Urinary bladder (tissue), 4 donors: ENCODE results near the gene EPHB1. TPM values are rescaled to one million over a fixed set of nuclear protein-coding genes. Genes with fewer than 3 reads are reported as not detected.
"Not testable (repeated sequence)": the region's sequence is repeated elsewhere in the genome, so short reads cannot be mapped to it uniquely, and the experiment has no call there.

Experiments
- DNase-seq: peaks from one replicate; pipeline ENCODE4 v3.0.0-alpha.2; 2015; ENCODE audit errors: extremely low spot score
- H3K27ac ChIP-seq: one replicate; pipeline ENCODE4 v1.5.1; 2013; ENCODE audit warnings: low read depth, mild to moderate bottlenecking, moderate library complexity
- H3K36me3 ChIP-seq: one replicate; pipeline ENCODE4 v1.6.1; 2013; ENCODE audit warnings: mild to moderate bottlenecking, moderate library complexity; ENCODE audit not compliant: insufficient read depth
- H3K4me1 ChIP-seq: one replicate; pipeline ENCODE4 v1.6.1; 2013; ENCODE audit warnings: mild to moderate bottlenecking, moderate library complexity; ENCODE audit not compliant: insufficient read depth
- H3K4me3 ChIP-seq: one replicate; pipeline ENCODE4 v1.5.1; 2013; ENCODE audit warnings: low read depth, low read length
- WGBS: extraction: QIAGEN DNeasy Blood & Tissue Kit; methylation state at CpG from one replicate; pipeline ENCODE4 v1.1.7; 2013; 5-methylcytosine and 5-hydroxymethylcytosine counted together
- polyA plus RNA-seq: library from polyadenylated mRNA; stranded (reverse); fragments of 200-250 nt; gene quantifications from one replicate; pipeline ENCODE4 v1.2.3, GENCODE V29; 2013
- total RNA-seq: library from RNA; depleted of rRNA; stranded (reverse); fragments of >200 nt; gene quantifications from one replicate; pipeline ENCODE4 v1.2.3, GENCODE V29; 2014
- donor health status: healthy with polysubstance abuse.
- donor health status: healthy.

Gene EPHB1
- total and polyA plus RNA-seq, 2 donors: 0.67 to 1.6 TPM

DNA sequence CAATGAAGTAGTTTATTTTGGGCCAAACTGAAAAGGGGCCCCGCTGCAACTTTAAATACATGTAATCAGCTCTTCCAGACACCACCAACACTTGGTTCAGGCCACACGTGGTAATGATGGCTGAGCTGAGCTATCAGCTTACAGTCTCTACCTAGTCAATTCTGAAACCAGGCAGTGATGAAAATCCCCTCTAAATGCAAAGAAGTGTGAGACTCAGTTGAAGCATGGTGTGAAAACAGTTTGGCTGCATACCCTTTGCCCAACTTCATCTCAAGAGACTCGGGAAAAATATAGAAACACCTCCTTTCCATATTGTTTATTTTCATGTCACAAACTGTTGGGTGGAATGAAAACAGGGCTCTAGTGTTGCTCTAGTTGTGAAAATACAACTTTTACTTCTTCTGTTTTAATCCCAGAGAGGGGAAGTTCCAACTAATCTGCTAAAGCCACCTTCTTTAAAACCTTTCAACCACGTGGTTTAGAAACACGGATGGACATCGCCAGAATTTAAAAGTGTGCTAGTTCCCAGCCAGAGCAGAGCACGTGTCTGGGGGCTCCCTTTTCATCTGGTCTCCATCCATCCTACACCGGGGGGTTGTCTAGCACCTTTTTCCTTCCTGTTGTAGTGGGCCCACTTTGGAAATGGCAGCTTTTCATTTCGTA is 229.1 kb downstream of the EPHB1 start:
- H3K4me1 ChIP-seq: no peaks in the 10 kb centered on the region
- H3K36me3 ChIP-seq: no peaks in the 10 kb centered on the region
- H3K27ac ChIP-seq: no peak overlapping the region
- no peak overlapping the region for H3K4me3 ChIP-seq
- DNase-seq: no peak
- 49% methylated on average over 9 of the region's 9 CpGs for WGBS

DNA sequence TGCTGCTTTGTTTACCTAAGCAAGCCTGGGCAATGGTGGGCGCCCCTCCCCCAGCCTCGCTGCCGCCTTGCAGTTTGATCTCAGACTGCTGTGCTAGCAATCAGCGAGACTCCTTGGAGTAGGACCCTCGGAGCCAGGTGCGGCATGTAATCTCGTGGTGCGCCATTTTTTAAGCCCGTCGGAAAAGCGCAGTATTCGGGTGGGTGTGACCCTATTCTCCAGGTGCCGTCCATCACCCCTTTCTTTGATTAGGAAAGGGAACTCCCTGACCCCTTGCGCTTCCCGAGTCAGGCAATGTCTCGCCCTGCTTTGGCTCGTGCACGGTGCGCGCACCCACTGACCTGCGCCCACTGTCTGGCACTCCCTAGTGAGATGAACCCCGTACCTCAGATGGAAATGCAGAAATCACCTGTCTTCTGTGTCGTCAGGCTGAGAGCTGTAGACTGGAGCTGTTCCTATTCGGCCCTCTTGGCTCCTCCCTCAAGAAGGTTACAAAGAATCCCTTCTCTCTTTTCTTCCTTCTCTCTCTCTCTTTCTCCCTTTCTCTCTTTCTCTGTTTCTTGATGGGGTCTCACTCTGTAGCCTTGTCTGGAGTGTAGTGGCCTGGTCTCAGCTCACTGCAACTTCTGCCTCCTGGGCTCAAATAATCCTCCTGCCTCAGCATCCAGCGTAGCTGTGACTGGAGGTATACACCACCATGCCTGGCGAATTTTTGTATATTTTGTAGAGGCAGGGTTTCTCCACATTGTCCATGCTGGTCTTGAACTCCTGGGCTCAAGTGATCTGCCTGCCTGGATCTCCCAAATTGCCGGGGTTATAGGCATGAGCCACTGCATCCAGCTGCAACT is 235.9 kb downstream of the EPHB1 start:
- H3K27ac ChIP-seq, H3K4me1 ChIP-seq, H3K4me3 ChIP-seq, DNase-seq, H3K36me3 ChIP-seq: not testable (repeated sequence)
- 16% methylated on average over 26 of the region's 27 CpGs for WGBS

DNA sequence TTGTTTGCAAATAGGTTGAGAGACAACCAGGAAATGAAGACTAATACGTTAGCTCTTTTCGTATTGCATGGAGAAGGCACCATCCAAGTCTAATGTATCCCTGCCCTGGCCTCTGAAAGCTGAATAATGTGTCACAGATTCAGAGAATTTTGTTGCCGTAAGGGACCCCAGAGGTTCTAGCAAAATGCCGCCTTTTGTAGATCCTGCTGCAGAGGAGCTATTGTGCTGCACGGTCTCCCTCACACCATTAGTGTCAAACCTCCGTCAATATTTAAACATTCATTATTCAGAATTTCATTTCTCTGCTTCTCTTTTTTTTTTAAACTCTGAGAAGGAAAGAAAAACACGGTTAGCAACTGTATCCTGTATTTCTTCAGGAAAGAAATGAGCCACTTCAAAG is 238.7 kb downstream of the EPHB1 start:
- WGBS: 79% methylated on average over 7 of the region's 7 CpGs
- H3K36me3 ChIP-seq: no peaks in the 10 kb centered on the region
- no peak for DNase-seq
- no peak overlapping the region for H3K27ac ChIP-seq
- H3K4me3 ChIP-seq: no peak overlapping the region
- no peaks in the 10 kb centered on the region for H3K4me1 ChIP-seq

DNA sequence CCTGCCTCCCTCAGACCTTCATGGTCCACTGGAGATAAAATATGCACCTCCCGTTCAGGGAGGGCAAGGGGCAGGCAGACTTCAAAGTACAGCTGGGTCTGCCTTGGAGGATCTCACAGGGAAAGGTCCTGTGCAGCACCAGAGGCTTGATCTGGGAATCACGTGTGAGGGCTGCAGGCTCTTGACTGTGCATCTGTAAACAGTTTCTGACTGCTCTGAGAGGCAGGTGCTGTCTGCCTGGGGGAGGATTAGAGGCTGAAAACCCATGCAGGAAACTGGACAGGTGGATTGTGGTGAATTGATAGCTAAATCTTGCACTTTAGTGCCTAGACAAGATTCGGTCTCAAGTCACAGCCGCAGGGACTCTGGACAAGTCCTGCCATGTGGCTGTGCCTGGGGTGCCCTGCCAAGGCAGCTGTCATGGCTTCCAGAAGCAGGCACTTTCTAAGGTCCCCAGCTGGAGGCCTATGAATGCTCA is 239.3 kb downstream of the EPHB1 start:
- Histone ChIP-seq H3K4me1 (no peaks in the 10 kb centered on the region), H3K27ac (no peak overlapping the region), H3K36me3 (no peaks in the 10 kb centered on the region), H3K4me3 (no peak overlapping the region)
- no peak for DNase-seq
- WGBS: 51% methylated on average over 4 of the region's 4 CpGs

DNA sequence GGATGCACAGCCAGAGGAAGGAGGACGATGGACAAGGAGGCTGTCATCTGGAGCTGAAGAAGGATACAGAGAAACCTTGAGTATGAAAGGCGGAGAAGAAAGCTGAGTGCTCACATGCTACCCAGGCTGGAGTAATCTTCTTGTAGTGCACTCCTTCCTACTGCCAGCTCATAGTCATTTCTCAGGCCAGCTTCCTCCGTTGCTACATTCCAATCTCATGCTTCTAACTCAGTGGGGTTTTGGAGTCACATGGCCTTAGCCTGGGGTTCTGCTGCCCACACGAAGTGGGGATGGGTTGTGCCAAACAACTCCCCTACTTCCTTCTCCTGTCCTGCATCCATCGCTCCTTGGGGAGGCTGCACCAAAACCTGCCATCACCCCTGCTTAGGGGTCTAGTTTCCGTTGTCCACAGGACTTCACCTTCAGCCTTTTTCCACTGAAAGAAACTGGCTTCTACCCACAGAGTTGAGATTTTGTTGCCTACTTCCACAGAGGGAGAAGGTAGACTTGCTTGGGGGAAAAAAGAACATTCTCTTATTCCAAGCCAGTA is 239.9 kb downstream of the EPHB1 start:
- Histone ChIP-seq H3K4me3 (no peak overlapping the region), H3K27ac (no peak overlapping the region), H3K4me1 (no peaks in the 10 kb centered on the region), H3K36me3 (no peaks in the 10 kb centered on the region)
- 73% methylated on average over 6 of the region's 6 CpGs for WGBS
- no peak for DNase-seq

DNA sequence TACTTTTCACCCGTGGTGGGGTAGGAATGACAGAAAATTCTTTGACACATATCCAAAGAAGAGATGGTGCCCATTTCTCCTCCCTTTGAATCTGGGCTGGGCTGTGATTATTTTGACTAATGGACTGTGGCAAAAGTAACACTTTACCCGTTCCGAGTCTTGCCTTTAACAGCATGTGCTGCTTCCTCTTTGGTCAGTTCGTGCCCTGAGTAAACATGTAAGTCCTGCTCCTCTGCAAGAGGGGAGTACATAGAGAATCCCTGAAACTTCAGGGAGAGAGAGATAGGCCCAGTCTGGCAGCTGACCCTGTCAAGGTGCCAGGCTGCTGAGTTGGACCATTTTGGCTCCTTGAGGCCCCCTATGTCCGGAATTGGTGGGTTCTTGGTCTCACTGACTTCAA is 243.1 kb downstream of the EPHB1 start:
- WGBS: 73% methylated on average over 5 of the region's 5 CpGs
- H3K36me3 ChIP-seq: no peaks in the 10 kb centered on the region
- DNase-seq: no peak
- no peaks in the 10 kb centered on the region for H3K4me1 ChIP-seq
- H3K27ac ChIP-seq: no peak overlapping the region
- H3K4me3 ChIP-seq: no peak overlapping the region

DNA sequence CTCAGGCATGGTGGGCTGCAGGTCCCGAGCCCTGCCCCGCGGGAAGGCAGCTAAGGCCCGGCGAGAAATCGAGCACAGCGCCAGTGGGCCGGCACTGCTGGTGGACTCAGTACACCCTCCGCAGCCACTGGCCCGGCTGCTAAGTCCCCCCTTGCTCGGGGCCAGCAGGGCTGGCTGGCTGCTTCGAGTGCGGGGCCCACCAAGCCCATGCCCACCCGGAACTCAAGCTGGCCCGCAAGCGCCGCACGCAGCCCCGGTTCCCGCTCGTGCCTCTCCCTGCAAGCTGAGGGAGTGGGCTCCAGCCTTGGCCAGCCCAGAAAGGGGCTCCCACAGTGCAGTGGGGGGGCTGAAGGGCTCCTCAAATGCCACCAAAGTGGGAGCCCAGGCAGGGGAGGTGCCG is 244.5 kb downstream of the EPHB1 start:
- not testable (repeated sequence) for H3K4me3 ChIP-seq, DNase-seq, H3K36me3 ChIP-seq, H3K4me1 ChIP-seq, H3K27ac ChIP-seq
- WGBS: 98% methylated on average over 22 of the region's 22 CpGs

DNA sequence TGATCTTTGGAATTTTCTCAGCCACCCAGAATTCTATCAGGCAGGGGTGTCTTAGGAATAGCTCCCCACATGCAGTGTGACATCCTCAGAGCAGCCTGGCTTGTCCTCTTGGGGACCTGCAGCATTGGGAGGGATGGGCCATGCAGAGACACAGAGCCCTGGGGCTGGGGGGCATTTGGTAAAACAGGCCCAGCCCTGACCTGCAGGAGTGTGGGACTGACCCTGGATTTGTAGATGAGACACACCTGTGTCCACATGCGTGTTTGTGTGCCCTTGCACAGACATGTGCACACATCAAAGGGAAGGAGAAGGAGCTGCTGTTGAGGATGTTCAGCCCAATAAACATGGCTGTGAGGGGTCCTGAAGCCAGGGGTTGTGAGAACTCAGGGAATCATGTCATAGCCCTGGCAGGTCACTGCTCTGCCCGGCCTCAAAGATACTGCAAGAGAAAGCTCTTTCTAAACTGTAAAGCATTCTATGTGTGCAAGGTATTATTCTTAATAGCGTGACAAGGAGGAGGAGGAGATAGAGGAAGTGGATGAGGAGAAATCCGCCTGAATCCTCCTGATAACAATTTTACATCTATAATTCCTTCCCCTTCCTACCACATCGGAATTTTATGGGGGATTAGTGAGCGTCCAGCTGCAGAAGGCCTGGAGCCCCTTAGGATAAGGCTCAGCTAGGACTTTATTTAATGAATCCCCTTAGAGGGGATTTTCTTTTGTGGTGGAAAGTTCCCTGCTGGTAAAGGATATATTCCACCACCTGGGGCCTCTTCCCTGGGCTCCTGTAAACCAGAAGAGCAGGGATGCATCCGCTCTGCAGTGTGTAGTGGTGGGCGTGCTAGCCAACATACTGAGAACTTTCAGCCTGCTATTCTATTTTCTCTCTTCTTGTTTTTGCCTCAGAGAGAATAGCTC is 245.5 kb downstream of the EPHB1 start:
- Histone ChIP-seq H3K36me3 (no peaks in the 10 kb centered on the region), H3K4me1 (no peaks in the 10 kb centered on the region), H3K27ac (no peak overlapping the region), H3K4me3 (no peak overlapping the region)
- DNase-seq: no peak
- 42% methylated on average over 8 of the region's 8 CpGs for WGBS

DNA sequence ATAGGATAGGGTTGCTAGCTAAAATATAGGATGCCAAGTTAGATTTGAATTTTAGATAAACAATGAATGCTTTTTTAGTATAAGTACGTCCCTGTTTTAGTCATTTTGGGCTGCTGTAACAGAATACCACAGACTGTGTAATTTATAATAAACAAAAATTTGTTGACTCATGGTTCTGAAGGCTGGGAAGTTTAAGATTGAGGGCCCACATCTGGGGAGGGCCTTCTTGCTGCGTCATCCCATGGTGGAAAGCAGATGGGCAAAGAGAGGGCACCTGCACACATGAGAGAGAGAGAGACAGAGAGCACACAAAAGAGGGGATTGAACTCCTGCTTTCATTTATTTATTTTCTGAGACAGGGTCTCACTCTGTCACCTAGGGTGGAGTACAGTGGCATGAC is 246.5 kb downstream of the EPHB1 start:
- Histone ChIP-seq H3K4me3 (no peak overlapping the region), H3K27ac (no peak overlapping the region), H3K36me3 (no peaks in the 10 kb centered on the region), H3K4me1 (no peaks in the 10 kb centered on the region)
- WGBS: 65% methylated on average over 2 of the region's 2 CpGs
- DNase-seq: no peak

DNA sequence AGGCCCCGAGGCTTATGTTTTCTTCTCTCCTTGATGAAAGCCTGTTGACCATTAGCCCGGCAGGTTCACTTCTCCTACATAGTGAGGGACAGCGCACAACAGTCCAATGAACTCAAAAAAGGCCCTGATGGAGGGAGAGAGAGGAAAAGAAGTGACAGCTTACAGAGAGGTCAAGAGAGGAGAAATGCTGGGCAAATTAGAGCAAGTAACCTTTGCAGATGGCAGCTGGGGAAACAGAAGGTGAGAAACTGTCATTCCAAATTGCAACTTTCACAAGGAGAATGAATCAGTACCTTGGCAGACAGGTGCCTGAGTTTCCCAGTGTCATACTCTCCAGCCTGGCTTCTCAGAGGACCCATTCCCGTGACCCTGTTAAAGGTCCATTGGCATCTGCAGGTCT is 252.0 kb downstream of the EPHB1 start:
- H3K4me1 ChIP-seq: no peaks in the 10 kb centered on the region
- no peak overlapping the region for H3K27ac ChIP-seq
- no peak for DNase-seq
- 84% methylated on average over 4 of the region's 4 CpGs for WGBS
- no peak overlapping the region for H3K4me3 ChIP-seq
- no peaks in the 10 kb centered on the region for H3K36me3 ChIP-seq

DNA sequence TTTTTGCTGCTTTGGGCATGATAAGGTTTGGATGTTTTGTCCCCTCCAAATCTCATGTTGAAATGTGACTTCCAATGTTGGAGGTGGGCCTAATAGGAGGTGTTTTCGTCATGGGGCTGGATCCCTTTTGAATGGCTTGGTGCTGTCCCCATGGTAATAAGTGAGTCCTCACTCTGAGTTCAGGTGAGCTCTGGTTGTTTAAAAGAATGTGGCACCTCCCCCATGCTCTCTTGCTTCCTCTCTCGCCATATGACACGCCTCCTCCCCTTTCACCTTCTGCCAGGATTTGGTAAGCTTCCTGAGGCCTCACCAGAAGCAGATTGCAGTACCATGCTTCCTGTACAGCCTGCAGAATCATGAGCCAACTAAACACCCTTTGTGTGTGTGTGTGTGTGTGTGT is 255.5 kb downstream of the EPHB1 start:
- no peak for DNase-seq
- 77% methylated on average over 3 of the region's 3 CpGs for WGBS

DNA sequence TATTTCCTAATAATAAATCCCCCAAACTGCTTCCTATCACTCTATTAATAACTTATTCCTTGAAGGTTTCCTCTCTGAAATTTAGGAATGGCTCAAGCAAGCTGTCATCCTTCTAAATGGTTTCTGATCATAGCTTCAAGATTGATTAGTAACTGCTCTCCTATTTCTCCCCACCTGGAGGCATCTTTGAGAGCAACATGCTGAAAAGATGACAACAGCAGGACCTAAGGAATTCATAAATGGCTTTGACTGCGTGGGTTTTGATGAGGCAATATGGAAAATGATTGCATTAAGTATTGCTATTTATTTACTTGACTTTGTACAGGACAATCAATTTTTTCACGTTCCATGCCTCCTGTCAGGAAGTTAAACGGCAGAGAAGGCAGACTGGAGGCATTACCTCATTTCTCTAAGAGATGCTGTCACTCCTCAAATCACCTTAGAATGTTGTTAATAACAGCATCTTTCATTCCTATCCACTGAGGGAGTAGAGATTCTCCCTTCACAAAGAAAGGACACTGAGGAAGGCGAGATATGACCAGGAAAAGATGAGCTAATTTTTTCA is 256.4 kb downstream of the EPHB1 start:
- Histone ChIP-seq H3K36me3 (no peaks in the 10 kb centered on the region), H3K4me1 (no peaks in the 10 kb centered on the region), H3K27ac (no peak overlapping the region), H3K4me3 (no peak overlapping the region)
- 81% methylated on average over 4 of the region's 4 CpGs for WGBS
- DNase-seq: no peak

More for the DNA sequence above, 255.5 kb downstream of the EPHB1 start:
- H3K4me3 ChIP-seq: no peak overlapping the region
- H3K27ac ChIP-seq: no peak overlapping the region
- no peaks in the 10 kb centered on the region for H3K4me1 ChIP-seq
- no peaks in the 10 kb centered on the region for H3K36me3 ChIP-seq

DNA sequence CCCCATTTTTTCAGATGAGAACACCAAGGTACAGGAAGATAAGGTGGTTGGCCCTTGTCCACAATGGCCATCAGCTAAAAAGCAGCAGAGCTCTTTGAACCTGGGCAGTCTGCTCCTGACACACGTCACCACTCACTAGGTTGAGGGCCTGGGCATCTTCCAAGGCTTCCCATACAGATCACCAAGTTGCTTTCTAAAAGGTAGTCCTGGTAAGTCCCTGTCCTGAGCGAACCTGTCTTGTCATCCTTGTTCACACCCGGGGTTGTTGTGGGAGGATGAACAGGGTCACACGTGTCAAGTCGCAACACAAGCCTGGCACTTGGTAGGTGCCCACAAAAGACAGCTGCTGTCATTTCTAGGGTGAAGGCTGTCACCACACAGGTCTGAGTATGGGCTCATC is 260.4 kb downstream of the EPHB1 start:
- Histone ChIP-seq H3K27ac (no peak overlapping the region), H3K4me1 (no peaks in the 10 kb centered on the region), H3K36me3 (no peaks in the 10 kb centered on the region), H3K4me3 (no peak overlapping the region)
- 85% methylated on average over 5 of the region's 5 CpGs for WGBS
- no peak for DNase-seq
